ENCODE measurements around the gene PCP2.

DNA sequence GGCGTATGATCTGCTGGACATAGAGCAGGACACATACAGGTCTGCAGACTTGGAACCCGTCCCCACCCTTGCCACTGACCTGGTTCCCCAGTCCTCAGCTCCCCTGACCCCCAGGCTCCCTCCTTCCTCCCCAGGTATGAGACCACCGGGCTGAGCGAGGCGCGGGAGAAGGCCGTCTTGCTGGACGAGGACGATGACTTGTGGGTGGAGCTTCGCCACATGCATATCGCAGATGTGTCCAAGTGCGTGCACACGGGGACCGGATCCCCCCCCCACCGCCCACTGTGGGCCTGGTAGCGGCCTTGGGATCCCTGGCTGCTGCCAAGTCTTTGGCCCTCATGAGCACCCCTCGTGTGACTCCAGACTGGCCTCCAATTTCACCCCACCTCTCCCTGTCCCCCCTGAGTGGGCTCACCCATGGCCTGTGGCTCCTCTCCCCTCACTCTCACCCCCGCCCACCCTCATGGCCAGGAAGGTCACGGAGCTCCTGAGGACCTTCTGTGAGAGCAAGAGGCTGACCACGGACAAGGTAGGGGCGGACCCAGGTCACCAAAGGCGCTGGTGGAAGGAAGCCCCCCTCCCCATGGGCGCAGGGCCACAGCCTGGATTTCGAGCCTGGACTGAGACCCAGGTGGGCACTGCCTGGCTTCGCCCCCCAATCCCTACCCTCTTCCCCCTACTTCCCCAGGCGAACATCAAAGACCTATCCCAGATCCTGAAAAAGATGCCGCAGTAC lies 8.9 kb upstream of the PCP2 start:
- no peak for TF ChIP-seq EZH2 (IDR thresholded peaks at IDR 0.05; ENCODE audit: low read length, unreplicated experiment)
- TF ChIP-seq, protein P1, sequence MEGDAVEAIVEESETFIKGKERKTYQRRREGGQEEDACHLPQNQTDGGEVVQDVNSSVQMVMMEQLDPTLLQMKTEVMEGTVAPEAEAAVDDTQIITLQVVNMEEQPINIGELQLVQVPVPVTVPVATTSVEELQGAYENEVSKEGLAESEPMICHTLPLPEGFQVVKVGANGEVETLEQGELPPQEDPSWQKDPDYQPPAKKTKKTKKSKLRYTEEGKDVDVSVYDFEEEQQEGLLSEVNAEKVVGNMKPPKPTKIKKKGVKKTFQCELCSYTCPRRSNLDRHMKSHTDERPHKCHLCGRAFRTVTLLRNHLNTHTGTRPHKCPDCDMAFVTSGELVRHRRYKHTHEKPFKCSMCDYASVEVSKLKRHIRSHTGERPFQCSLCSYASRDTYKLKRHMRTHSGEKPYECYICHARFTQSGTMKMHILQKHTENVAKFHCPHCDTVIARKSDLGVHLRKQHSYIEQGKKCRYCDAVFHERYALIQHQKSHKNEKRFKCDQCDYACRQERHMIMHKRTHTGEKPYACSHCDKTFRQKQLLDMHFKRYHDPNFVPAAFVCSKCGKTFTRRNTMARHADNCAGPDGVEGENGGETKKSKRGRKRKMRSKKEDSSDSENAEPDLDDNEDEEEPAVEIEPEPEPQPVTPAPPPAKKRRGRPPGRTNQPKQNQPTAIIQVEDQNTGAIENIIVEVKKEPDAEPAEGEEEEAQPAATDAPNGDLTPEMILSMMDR (conservative IDR thresholded peaks at IDR 0.05; ENCODE audit: low read depth, low read length): no peak
